Measurements from ENCODE around the gene PTK6.

PTK6 gene

GRCh38 chr20:63497946-63498935 lies 38.9 kb downstream of the PTK6 start:
- no peak for DNase-seq (ENCODE audit: insufficient read length, low spot score)
- peak; percentile 92 for FAIRE-seq

GRCh38 chr20:63497138-63497945 lies 39.8 kb downstream of the PTK6 start:
- DNase-seq (ENCODE audit: insufficient read length, low spot score) (no peak), FAIRE-seq (no peak)

GRCh38 chr20:63496596-63497120 lies 40.5 kb downstream of the PTK6 start:
- no peak for FAIRE-seq

GRCh38 chr20:63495741-63496595 lies 41.2 kb downstream of the PTK6 start:
- FAIRE-seq (peak; percentile 90), DNase-seq (ENCODE audit: insufficient read length, low spot score) (peak; percentile 88)

More at GRCh38 chr20:63496596-63497120, 40.5 kb downstream of the PTK6 start:
- no peak for DNase-seq (ENCODE audit: insufficient read length, low spot score)

- FAIRE-seq (peak; percentile 81), DNase-seq (ENCODE audit: insufficient read length, low spot score) (no peak)
Measured at GRCh38 chr20:63495167-63495720, 41.9 kb downstream of the PTK6 start.

- no peak for DNase-seq (ENCODE audit: insufficient read length, low spot score)
- FAIRE-seq = peak; percentile 69
Measured at GRCh38 chr20:63494420-63495166, 42.6 kb downstream of the PTK6 start.

GRCh38 chr20:63494084-63494419 lies 43.1 kb downstream of the PTK6 start:
- FAIRE-seq (no peak), DNase-seq (ENCODE audit: insufficient read length, low spot score) (no peak)

GRCh38 chr20:63493563-63494020 lies 43.6 kb downstream of the PTK6 start:
- no peak for DNase-seq (ENCODE audit: insufficient read length, low spot score)
- no peak for FAIRE-seq

- FAIRE-seq (no peak), DNase-seq (ENCODE audit: insufficient read length, low spot score) (no peak)
Measured at GRCh38 chr20:63492982-63493381, 44.2 kb downstream of the PTK6 start.

GRCh38 chr20:63492518-63492917 lies 44.7 kb downstream of the PTK6 start:
- FAIRE-seq (no peak), DNase-seq (ENCODE audit: insufficient read length, low spot score) (no peak)

GRCh38 chr20:63491635-63492230 lies 45.4 kb downstream of the PTK6 start:
- DNase-seq (ENCODE audit: insufficient read length, low spot score) (no peak), FAIRE-seq (no peak)

GRCh38 chr20:63491078-63491477 lies 46.1 kb downstream of the PTK6 start:
- DNase-seq (ENCODE audit: insufficient read length, low spot score) (no peak), FAIRE-seq (no peak)

- DNase-seq (ENCODE audit: insufficient read length, low spot score) (no peak), FAIRE-seq (peak; percentile 69)
Measured at GRCh38 chr20:63490416-63490815, 46.8 kb downstream of the PTK6 start.

- DNase-seq (ENCODE audit: insufficient read length, low spot score) = no peak
- peak; percentile 44 for FAIRE-seq
Measured at GRCh38 chr20:63488315-63489251, 48.6 kb downstream of the PTK6 start.

- DNase-seq (ENCODE audit: insufficient read length, low spot score) = no peak
Measured at GRCh38 chr20:63487781-63488241, 49.4 kb downstream of the PTK6 start.

GRCh38 chr20:63487116-63487764 lies 49.9 kb downstream of the PTK6 start:
- DNase-seq (ENCODE audit: insufficient read length, low spot score) = no peak
- FAIRE-seq = no peak

More at GRCh38 chr20:63487781-63488241, 49.4 kb downstream of the PTK6 start:
- no peak for FAIRE-seq

GRCh38 chr20:63486300-63486855 lies 50.8 kb downstream of the PTK6 start:
- DNase-seq (ENCODE audit: insufficient read length, low spot score) = no peak
- FAIRE-seq = no peak
